ENCODE measurements around the gene AGAP1. TPM values are rescaled to one million over a fixed set of nuclear protein-coding genes. Genes with fewer than 3 reads are reported as not detected.

AGAP1 gene
- total RNA-seq, 4 donors from 2014 or later = 23.4 to 46.5 (median 29.3) TPM

DNA sequence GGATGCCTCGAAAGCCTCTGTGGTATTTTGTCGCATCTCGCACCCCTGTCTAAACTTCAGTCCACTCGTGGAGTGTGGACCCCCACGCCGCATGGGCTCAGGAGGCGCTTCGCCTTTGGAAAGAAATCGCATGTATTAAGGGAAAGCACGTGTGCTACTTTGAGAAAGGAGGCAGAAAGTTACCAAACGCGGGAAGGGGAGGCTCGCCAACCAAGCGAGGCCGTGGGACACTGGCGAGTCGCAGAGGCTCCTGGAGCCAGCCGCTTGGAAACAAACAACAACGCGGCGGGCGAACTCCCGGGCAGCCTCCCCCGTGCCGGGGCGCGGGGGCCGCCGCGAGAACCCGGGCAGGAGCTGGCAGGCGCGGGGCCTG is 455 bp upstream of the AGAP1 start:
- TF ChIP-seq, protein P1, sequence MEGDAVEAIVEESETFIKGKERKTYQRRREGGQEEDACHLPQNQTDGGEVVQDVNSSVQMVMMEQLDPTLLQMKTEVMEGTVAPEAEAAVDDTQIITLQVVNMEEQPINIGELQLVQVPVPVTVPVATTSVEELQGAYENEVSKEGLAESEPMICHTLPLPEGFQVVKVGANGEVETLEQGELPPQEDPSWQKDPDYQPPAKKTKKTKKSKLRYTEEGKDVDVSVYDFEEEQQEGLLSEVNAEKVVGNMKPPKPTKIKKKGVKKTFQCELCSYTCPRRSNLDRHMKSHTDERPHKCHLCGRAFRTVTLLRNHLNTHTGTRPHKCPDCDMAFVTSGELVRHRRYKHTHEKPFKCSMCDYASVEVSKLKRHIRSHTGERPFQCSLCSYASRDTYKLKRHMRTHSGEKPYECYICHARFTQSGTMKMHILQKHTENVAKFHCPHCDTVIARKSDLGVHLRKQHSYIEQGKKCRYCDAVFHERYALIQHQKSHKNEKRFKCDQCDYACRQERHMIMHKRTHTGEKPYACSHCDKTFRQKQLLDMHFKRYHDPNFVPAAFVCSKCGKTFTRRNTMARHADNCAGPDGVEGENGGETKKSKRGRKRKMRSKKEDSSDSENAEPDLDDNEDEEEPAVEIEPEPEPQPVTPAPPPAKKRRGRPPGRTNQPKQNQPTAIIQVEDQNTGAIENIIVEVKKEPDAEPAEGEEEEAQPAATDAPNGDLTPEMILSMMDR (IDR thresholded peaks at IDR 0.05) = no peak
- H3K9me3 ChIP-seq = no peaks in the 10 kb centered on the region
- H3K4me1 ChIP-seq = peaks cover 16 to 19% of the 10 kb centered on the region in 2 donors
- 1 to 5% methylated on average over 26 to 27 of the region's 33 CpGs for WGBS, 2 donors
- DNase-seq = peak in 1 of 2 donors; percentile 79
- H3K4me3 ChIP-seq (replicated peaks in 1 of 3) = peak overlapping the region; percentile 18 to 64 (median 55)
- no peaks in the 10 kb centered on the region for H3K27me3 ChIP-seq
- intact Hi-C loops (cut with DNase I) = no loop called here
- H3K27ac ChIP-seq = peak overlapping the region; percentile 38 to 84 (median 70)
- H3K36me3 ChIP-seq = no peaks in the 10 kb centered on the region

DNA sequence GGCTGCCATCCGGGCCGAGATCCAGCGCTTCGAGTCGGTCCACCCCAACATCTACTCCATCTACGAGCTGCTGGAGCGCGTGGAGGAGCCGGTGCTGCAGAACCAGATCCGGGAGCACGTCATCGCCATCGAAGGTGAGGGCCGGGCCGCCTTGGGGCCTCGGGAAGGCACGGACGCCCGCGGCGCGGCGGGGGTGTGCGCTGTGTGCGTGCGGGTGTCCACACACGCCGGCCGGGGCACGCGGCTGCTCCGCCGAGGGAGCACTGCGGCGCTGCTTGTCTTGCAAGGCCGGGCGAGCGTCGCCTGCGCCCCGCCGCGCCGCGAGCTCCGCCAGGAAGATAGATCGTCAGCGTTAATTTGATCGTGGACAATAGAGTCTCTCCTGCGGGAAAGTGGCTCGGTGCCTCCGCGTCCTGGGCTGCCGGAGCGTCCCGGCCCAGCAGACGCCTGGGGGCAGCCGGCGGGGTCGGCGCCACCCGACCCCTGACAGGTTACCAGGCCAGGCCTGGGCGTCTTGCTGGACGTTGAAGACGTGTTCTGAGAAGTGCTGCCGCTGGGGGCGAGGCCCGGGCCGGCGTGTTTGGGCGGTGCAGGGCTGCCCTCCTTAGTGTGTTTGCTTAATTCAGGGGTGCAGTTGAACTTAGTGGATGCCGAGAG is 1.0 kb downstream of the AGAP1 start:
- no peaks in the 10 kb centered on the region for H3K9me3 ChIP-seq
- WGBS, 2 donors = 0% methylated on average over 8 to 22 of the region's 72 CpGs
- no peak overlapping the region for H3K27ac ChIP-seq
- intact Hi-C loops (cut with DNase I) = no loop called here
- H3K27me3 ChIP-seq = no peaks in the 10 kb centered on the region
- TF ChIP-seq, protein P1 (IDR thresholded peaks at IDR 0.05) = peak in 1 of 6 experiments; percentile 4
- TF ChIP-seq POLR2A (IDR thresholded peaks at IDR 0.05) = no peak
- peak overlapping the region; percentile 38 to 55 (median 48) for H3K4me3 ChIP-seq (replicated peaks in 1 of 3)
- no peaks in the 10 kb centered on the region for H3K36me3 ChIP-seq
- DNase-seq = peak; percentile 51 to 61
- peaks cover 16 to 19% of the 10 kb centered on the region in 2 donors for H3K4me1 ChIP-seq

DNA sequence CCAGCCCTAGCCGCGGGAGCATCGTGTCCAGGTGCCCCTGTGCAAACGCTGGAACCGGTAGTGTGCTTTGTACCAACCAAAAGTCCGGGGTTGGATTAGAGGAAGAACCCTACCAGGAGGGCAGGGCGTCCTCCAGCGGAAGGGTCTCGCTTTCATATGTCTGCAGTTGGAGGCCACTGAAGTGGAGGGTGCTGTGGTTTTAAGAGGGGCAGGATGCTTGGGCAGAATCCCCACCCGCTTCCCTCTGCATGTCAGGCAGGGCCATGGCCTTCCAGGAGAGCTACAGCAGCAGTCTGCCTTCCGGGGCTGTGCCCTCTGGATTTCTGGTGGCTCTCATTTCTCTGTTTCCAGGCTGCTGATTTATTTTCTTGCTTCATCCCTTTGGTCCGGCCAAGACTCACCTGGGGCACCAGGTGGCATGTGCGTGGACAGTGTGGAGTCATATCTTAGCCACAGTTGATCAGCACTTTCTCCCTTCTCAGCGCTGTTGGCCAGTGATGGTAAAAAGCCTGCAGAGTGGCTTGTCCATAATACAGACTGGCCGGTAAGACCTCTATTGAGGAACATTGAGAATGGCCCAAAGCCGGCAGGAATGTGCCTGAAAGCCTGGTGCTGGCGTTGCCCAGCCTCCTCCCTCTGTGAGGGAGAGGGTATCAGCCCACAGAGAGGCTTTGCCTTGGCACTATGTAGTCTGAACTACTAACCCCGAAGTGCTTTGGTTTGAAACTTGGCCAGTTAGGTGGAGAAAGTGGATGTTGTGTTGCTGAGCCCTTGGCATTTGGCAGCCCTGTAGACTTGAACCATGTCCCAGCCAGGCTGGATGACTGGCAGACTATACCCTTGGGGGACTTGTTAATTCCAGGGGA is 1.8 kb downstream of the AGAP1 start:
- H3K4me1 ChIP-seq = peaks cover 16 to 19% of the 10 kb centered on the region in 2 donors
- DNase-seq = peak; percentile 37 to 41
- WGBS, 2 donors = 27 to 41% methylated on average over 10 to 16 of the region's 18 CpGs
- H3K27me3 ChIP-seq = no peaks in the 10 kb centered on the region
- H3K36me3 ChIP-seq = no peaks in the 10 kb centered on the region
- H3K27ac ChIP-seq = no peak overlapping the region
- H3K9me3 ChIP-seq = no peaks in the 10 kb centered on the region
- intact Hi-C loops (cut with DNase I) = no loop called here
- TF ChIP-seq POLR2A (IDR thresholded peaks at IDR 0.05) = no peak
- TF ChIP-seq, protein P1 (IDR thresholded peaks at IDR 0.05) = no peak
- peak overlapping the region; percentile 38 to 55 (median 48) for H3K4me3 ChIP-seq (replicated peaks in 1 of 3)

DNA sequence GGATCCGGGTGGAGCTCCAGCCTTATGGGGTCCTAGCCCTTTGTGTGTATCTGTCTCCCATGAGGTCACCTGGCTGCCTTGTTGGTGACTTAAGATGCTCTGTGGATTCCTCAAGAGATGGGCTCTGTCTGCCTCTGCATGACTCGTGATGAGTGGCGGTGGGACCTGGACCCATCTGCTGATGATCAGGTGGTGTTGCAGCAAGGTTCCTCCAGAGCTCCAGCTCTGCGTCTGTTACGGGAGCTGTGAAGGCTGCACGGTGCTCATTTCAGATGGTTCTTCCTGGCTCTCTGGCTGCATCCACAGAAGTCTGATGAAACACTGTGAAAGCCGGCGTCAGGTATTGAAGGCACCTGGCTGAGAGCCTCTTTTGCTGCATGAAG is 2.4 kb downstream of the AGAP1 start:
- Histone ChIP-seq H3K27ac (no peak overlapping the region), H3K4me1 (peaks cover 16 to 23% of the 10 kb centered on the region in 2 donors), H3K27me3 (no peaks in the 10 kb centered on the region), H3K9me3 (no peaks in the 10 kb centered on the region), H3K4me3 (replicated peaks in 1 of 3) (no peak overlapping the region), H3K36me3 (no peaks in the 10 kb centered on the region)
- DNase-seq = no peak
- TF ChIP-seq, protein P1 (IDR thresholded peaks at IDR 0.05) = no peak
- TF ChIP-seq POLR2A (IDR thresholded peaks at IDR 0.05) = no peak
- intact Hi-C loops (cut with DNase I) = no loop called here
- 83 to 93% methylated on average over 7 to 8 of the region's 8 CpGs for WGBS, 2 donors

DNA sequence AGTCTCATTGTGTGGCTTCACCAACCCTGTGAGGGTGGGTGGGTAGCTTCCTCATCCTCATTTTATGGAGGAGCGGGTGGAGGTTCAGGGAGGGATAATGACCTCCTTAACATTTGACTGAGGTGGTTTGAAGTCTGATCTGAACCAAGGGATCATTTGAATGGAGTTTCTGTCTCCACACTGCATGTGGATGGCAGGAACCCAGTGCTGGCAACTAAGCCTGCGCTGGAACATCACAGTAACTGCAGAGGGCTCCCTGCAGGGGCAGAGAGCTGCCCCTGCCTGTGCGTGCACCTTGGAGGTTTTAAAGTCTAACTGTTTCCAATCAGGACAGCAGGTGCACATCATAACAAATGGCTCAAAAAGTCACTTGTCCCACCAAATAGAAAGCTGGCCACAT is 3.3 kb downstream of the AGAP1 start:
- no peak overlapping the region for H3K27ac ChIP-seq
- no peaks in the 10 kb centered on the region for H3K27me3 ChIP-seq
- H3K36me3 ChIP-seq = no peaks in the 10 kb centered on the region
- 96 to 97% methylated on average over 3 of the region's 3 CpGs for WGBS, 2 donors
- no peak overlapping the region for H3K4me3 ChIP-seq (replicated peaks in 1 of 3)
- no peak for DNase-seq
- no peaks in the 10 kb centered on the region for H3K9me3 ChIP-seq
- H3K4me1 ChIP-seq = peaks cover 16 to 29% of the 10 kb centered on the region in 2 donors
- intact Hi-C loops (cut with DNase I) = no loop called here
- TF ChIP-seq, protein P1 (IDR thresholded peaks at IDR 0.05) = no peak
- no peak for TF ChIP-seq POLR2A (IDR thresholded peaks at IDR 0.05)

All from thyroid gland (tissue), 4 donors.